Gastroesophageal sphincter (tissue), 2 donors: ENCODE data around the gene ME2.

Experiments used
- EP300 ChIP-seq: sonication (generic); formaldehyde crosslinking; IDR thresholded peaks from one replicate; pipeline ENCODE4 v1.6.1; 2017; ENCODE audit warnings: antibody characterized with exemption, mild to moderate bottlenecking
- POLR2A ChIP-seq, 2 donors: fragments of 450-650 bp; IDR thresholded peaks; one replicate each; pipeline ENCODE4 v1.6.1; 2017; ENCODE audit warnings: antibody characterized with exemption in 2 of 2, mild to moderate bottlenecking in 2 of 2, moderate library complexity in 1 of 2
- POLR2AphosphoS5 ChIP-seq: sonication (generic); formaldehyde crosslinking; IDR thresholded peaks from one replicate; pipeline ENCODE4 v1.6.1; 2017; ENCODE audit warnings: antibody characterized with exemption

GRCh38 chr18:50924372-50924771 is 45.5 kb downstream of the ME2 start:
- TF ChIP-seq POLR2A (IDR thresholded peaks at IDR 0.05) (no peak), POLR2AphosphoS5 (no peak), EP300 (no peak)
